GM21529 (cell line): Measurements from ENCODE around the gene PLXNB3.

Experiments used
- ATAC-seq: cut with Tn5 transposase; IDR thresholded peaks from one replicate; pipeline ENCODE4 v1.9.1; 2021; ENCODE audit not compliant: unreplicated experiment

Gene PLXNB3

DNA sequence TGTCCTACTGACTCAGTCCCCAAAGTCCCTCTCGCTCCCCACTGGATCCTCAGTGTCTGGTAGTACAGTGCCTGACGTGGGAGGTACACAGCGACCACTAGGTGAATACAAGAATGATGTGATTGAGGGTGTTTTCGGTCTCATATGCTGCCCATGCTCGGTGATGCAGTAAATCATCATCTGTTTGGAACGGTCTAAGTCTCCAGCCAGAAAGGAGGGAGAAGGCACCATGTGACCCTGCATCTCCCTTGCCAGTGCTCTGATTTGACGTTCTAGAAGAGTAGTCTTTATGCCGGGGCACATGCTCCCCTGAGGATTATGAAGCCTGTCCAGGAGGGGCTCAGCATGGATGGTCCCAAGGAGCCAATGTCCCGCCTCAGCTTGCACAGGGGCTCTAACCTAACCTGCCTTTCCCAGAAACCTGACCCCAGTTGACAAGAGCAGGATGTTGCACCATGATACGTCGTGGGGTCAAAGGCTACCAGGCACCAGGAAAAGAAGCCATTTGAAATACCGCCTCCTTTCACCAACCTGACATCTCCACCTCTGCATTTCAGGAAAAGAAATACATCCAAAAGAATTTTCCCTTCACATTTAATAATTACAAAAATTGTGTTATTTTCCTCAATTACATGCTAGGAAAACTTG lies 13.8 kb upstream of the PLXNB3 start:
- no peak for ATAC-seq

DNA sequence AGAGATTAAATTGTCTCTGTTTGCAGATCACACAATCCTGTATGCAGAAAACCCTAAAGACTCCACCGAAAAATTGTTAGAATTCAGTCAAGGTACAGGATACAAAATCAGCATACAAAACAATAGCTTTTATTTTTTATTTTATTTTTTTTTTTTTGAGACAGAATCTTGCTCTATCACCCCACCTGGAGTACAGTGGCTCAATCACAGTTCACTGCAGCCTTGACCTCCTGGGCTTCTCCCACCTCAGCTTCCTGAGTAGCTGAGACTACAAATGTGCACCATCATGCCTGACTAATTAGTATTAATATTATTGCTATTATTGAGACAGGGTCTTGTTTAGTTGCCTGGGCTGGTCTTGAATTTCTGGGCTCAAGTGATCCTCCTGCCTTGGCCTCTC lies 8.9 kb upstream of the PLXNB3 start:
- ATAC-seq, result no peak

- no peak for ATAC-seq
Measured at GRCh38 chrX:153761863-153762262, 2.2 kb upstream of the PLXNB3 start.

- ATAC-seq, result no peak
Measured at GRCh38 chrX:153762626-153763173, 1.3 kb upstream of the PLXNB3 start.

- ATAC-seq, result no peak
Measured at GRCh38 chrX:153763298-153763932, 634 bp upstream of the PLXNB3 start.

GRCh38 chrX:153764786-153765137 lies 713 bp downstream of the PLXNB3 start:
- ATAC-seq, result no peak

DNA sequence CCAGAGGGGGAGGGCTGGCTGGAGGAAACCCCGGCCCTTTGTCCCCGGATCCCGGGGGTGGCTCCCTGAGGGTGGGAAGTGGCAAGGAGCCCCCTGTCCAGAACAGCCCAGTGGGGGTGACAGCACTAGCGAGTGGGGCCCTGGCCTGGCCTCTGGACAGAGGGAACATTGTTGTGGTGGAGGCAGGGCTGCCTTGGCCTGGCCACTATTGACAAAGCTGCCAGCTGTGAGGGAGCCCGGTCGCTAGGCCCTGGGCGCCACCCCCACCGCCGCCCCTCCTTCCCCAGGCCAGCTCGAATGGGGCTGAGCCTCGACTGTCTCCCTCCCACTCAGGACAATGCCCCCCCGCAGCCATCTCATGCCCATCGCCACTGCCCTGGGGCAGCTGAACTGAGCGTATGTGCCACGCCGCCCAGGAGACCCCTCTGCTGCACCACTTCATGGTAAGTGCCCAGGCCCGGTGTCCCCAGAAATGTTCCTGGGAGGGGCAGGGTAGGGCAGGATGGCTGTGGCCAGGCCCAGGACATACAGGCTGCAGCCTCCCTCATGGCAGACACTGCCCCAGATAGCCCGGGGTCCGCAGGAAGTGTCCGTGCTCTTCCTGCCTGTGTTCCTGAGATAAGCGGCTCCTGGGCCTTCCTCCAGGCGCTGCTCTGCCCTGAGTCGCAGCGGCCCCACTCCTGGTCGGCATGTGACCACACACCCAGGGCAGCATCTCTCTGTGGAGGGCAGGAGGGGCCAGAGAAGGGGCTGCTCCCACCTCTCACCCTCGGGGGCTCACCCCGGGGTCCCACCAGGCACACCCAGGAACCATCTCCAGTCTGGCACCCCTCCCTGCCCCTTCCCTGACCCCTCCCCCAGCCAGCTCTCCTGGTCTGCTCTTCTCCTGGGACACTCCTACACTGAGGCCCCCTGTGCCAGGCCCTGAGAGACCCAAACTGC lies 1.4 kb downstream of the PLXNB3 start:
- ATAC-seq, result no peak

DNA sequence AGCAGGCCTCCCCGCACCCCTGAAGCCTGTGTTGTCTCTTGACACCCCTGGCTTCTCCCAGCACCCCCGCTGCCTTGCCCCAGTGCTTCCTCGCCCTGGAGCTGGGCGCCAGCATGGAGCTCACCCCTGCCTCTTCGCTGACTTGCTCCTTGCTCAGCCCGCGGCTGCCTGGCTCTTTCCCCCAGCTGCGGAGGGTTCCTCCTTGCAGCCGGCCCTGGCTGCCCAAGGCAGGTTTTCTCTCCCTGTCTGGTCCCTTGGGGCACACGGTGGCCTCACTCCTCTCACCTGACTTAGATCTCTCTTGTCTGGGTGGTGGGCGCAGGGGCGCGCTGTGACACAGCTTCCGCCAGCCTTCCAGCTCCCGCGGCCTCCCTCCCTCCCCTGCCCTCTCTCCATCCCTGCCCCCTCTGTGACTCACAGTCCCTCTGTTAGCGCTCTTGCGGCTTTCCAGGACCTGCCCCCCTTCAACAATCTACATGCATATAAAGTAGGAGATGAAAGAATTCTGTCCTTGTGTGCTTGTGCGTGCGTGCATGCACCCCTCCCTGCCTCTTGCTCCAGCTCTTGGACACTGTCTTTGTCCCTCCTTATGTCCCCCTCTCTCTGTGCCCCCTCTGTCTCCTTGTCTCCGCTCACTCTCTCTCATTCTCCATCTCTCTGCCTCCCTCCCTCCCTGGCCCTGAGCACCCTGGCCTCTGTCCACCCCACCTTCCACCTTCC lies 2.2 kb downstream of the PLXNB3 start:
- no peak for ATAC-seq

GRCh38 chrX:153766871-153767673 lies 3.0 kb downstream of the PLXNB3 start:
- no peak for ATAC-seq

DNA sequence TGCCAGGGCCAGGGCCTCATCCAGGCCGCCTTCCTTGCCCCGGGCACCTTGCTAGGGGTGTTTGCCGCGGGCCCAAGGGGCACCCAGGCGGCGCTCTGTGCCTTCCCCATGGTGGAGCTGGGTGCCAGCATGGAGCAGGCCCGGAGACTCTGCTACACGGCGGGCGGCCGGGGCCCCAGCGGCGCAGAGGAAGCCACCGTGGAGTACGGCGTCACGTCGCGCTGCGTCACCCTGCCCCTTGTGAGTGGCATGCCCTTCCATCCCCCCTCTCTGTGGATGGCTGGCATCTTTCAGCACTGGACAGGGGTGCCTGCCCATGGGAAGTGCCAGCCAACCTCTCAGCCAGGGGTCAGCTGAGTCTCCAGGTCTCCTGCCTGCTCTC lies 3.6 kb downstream of the PLXNB3 start:
- ATAC-seq, result no peak

- no peak for ATAC-seq
Measured at GRCh38 chrX:153768311-153769157, 4.5 kb downstream of the PLXNB3 start.

GRCh38 chrX:153769158-153769864 lies 5.3 kb downstream of the PLXNB3 start:
- no peak for ATAC-seq

GRCh38 chrX:153769865-153770600 lies 6.0 kb downstream of the PLXNB3 start:
- no peak for ATAC-seq

DNA sequence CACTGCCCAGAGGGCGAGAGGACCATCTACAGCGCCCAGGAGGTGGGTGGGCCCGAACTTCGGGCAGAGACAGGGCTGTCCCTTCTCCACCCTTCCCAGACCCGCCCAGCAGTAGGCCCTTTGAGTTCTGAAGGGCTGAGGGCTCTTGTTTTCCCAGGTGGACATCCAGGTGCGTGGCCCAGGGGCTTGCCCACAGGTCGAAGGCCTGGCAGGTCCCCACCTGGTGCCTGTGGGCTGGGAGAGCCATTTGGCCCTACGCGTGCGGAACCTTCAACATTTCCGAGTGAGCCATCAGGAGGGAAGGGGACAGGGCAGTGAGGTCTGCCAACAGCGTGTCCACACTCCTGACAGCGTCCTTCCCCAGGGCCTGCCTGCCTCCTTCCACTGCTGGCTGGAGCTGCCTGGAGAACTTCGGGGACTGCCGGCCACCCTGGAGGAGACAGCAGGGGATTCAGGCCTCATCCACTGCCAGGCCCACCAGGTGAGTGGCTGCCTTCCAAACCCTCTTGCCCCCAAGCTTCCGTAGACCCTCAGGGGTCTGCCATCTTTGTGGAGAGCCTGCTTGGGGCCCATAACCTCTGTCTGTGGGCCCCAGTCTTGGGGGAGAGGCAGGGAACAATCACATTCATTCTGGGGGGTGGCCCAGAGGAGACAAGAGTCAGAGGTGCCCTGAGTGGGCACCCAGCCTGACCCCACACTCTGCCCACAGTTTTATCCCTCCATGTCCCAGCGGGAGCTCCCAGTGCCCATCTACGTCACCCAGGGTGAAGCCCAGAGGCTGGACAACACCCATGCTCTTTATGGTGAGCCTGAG lies 6.8 kb downstream of the PLXNB3 start:
- ATAC-seq, result no peak

- ATAC-seq, result no peak
Measured at GRCh38 chrX:153771415-153772315, 7.6 kb downstream of the PLXNB3 start.
